Measurements from ENCODE around the gene SNX20. TPM values are rescaled to one million over a fixed set of nuclear protein-coding genes. Genes with fewer than 3 reads are reported as not detected.

Gene SNX20
- total RNA-seq, 4 donors from 2014 or later: 0.84 to 1.8 (median 1.0) TPM

Other genes with a start within 250 kb of the SNX20 start
- gene NKD1, start 132.9 kb downstream of the SNX20 start, total RNA-seq: 10 to 100 TPM; 27.7 to 69.2 (median 48.7) TPM
- 1 to 10 TPM in 3 of 4 donors, under 1 TPM in 1; 0.82 to 5.9 (median 3.5) TPM for gene NOD2, start 12.3 kb upstream of the SNX20 start, total RNA-seq
- 10 to 100 TPM; 39.2 to 82.5 (median 53.2) TPM for gene CYLD, start 60.8 kb upstream of the SNX20 start, total RNA-seq

Measured in gastroesophageal sphincter (tissue), 4 donors.